Left cardiac atrium (tissue), 4 donors: ENCODE measurements around the gene HCN2. TPM values are rescaled to one million over a fixed set of nuclear protein-coding genes. Genes with fewer than 3 reads are reported as not detected.
"Not testable (repeated sequence)": the region's sequence is repeated elsewhere in the genome, so short reads cannot be mapped to it uniquely, and the experiment has no call there.

Source experiments
- ATAC-seq, 2 donors: fragments of 200-7000 bp; cut with Tn5 transposase; one replicate each; pipeline ENCODE4 v1.9.1; 2020; ENCODE audit warnings: mild to moderate bottlenecking in 2 of 2, moderate library complexity in 2 of 2
- DNase-seq: peaks from one replicate; pipeline ENCODE4 v3.0.0-alpha.2; 2020
- intact Hi-C, 2 donors: fragments of 100-400 bp; cut with DNase I; formaldehyde crosslinking; loops; one replicate each; pipeline versions ENCODE4 v1.14.1 to v1.15.1; 2022 to 2023
- total RNA-seq, 2 donors: library from RNA; stranded (reverse); fragmentation: NEBNext Ultra II Directional; extraction: Animal tissue kit (Norgen Biotek cat#: 25700); gene quantifications; one replicate each; pipeline ENCODE4 v1.2.1, GENCODE V29; 2021
- donor health status: DM: no; HTN: yes; CAD: no.
- donor health status: DM: no; HTN: yes; CAD: no; lungs with severe emphysema.
- donor health status: DM: yes; HTN: yes; CAD: no.
- donor health status: Dilated cardiomyopathy.

The HCN2 gene
- total RNA-seq, 2 donors from 2014 or later: 4.3 to 10.0 TPM

GRCh38 chr19:582497-583197 lies 7.0 kb upstream of the HCN2 start:
- DNase-seq (no peak), ATAC-seq (no peak)
- intact Hi-C loops: loop anchor here in 1 of 2 donors (10.0 kb wide), 1 partner anchor 52 kb away; the partner anchor contains the start of genes FGF22 and POLRMT

DNA sequence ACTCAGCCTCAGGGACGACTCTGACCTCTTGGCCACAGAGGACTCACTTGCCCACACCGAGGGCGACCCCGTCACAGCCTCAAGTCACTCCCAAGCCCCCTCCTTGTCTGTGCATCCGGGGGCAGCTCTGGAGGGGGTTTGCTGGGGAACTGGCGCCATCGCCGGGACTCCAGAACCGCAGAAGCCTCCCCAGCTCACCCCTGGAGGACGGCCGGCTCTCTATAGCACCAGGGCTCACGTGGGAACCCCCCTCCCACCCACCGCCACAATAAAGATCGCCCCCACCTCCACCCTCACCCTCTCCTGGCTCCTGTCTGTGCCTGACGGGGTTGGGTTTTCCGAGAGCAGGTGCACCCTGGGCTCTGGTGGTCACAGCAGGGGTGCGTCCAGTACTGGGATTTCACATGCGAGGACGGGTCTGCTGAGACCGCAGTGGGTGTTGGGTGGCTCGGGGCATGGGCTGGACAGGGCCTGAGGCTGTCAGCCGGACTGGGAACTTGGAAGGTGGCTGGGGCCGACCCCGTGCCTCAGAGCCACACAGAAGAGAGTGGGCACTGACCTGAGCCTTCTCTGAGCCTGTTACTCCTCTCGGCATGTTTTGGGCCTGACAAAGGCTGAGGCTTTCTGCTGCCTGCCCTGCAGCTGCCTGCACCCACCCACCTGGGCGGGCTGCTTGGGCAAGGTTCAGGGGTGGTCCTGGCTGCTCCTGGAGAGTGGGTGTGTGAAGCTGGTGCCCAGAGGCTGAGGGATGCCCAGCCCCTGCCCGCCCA lies 6.3 kb upstream of the HCN2 start:
- DNase-seq: no peak
- intact Hi-C loops: loop anchor here in 1 of 2 donors (10.0 kb wide), 1 partner anchor 51 kb away; the partner anchor contains the start of genes FGF22 and POLRMT
- ATAC-seq: no peak

- no peak for ATAC-seq
- intact Hi-C loops: loop anchor here in 1 of 2 donors (10.0 kb wide), 1 partner anchor 51 kb away; the partner anchor contains the start of genes FGF22 and POLRMT
- no peak for DNase-seq
Observed at GRCh38 chr19:583968-584239, 5.8 kb upstream of the HCN2 start.

DNA sequence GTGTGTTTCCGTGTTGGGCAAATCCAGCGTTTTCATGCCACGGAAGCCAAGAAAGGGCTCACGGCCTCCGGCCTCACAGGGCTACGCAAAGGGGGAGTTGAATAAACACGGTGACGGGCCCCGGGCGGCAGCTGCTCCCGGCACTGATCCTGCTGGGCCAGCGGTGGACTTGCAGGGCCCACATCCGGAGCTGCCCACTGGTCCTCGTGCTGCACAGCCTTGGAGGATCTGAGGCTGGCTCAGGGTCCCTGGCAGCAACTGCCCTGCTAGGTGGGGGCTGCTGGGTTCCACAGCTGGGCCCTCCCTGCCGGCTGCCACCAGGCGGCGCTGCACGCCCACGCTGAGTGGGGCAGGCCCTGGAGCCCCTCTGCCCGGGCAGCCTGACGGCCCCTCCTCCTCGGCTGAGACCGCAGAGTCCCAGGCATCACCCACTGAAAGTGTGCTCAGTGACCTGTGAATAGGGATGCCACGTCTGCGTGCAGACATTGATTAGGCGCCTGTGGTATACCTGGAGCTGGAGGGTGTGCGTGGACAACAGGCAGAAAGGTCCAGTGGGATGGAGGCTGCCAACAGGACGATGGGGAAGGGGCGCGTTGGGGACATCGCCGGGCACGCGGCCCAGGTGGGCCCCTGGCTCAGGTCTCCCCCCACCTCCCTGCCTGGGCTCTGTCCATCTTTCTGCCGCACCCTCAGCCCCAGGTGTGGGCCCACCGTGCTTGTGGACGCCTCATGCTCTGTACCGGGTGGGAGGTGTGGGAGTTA lies 5.3 kb upstream of the HCN2 start:
- peak; percentile 59 to 64 for ATAC-seq
- intact Hi-C loops: loop anchor here in 1 of 2 donors (10.0 kb wide), 1 partner anchor 50 kb away; the partner anchor contains the start of genes FGF22 and POLRMT
- DNase-seq: no peak

- not testable (repeated sequence) for DNase-seq, ATAC-seq
- intact Hi-C loops: loop anchor here in 1 of 2 donors (10.0 kb wide), 1 partner anchor 50 kb away; the partner anchor contains the start of genes FGF22 and POLRMT
Observed at GRCh38 chr19:585146-585545, 4.5 kb upstream of the HCN2 start.

GRCh38 chr19:585551-586110 lies 4.0 kb upstream of the HCN2 start:
- DNase-seq (no peak), ATAC-seq (peak in 1 of 2 donors; percentile 11)
- intact Hi-C loops: loop anchor here in 1 of 2 donors (10.0 kb wide), 1 partner anchor 49 kb away; the partner anchor contains the start of genes FGF22 and POLRMT

GRCh38 chr19:588093-588740 lies 1.5 kb upstream of the HCN2 start:
- intact Hi-C loops: loop anchor here in 1 of 2 donors (10.0 kb wide), 1 partner anchor 47 kb away; the partner anchor contains the start of genes FGF22 and POLRMT
- peak; percentile 45 to 46 for ATAC-seq
- peak; percentile 82 for DNase-seq

DNA sequence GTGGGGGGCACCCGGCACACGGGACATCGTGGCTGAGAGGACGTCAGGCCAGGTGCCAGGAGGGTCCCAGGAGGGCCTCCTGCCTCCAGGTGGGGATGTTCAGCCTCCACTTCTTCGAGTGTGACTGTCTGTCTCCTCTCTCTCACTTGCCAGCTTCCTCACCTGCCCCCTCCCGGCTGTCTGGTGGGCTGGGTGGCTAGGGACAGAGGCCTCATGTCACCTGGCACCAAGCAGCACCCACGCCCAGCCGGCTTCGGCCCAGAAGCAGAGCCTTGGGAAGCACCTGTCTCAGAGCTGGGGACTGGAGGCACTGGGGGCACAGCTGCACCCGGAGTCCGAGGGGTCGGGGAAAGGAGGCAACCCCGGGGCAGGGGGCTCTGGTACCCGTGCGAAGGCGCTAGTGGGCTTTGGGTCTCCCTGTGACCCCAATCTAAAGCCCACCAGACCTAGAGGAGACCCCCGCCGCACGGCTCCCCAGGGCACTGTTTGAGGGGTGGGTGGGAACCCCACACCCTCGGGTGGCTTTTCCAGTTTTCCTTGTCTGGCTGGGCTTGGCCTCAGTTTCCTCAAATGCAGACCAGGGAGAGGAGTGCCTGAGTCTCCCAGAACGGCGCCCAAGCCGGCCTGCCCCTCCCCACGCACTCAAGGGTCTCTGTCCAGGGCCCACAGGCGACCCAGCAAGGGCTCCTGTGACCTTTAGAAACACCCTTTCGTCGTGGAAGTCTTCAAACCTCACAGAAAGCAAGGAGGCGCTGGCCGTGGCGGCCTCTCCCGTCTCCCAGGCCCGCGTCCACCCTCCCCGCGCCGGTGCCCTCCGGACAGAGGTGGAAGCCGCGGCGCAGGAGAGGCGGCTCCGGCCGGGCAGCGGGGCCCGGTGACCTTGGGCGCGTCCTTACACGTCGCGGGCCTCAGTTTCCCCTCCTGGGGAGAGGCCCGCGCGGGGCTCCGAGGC lies 664 bp upstream of the HCN2 start:
- DNase-seq: no peak
- ATAC-seq: no peak
- intact Hi-C loops: loop anchor here in 1 of 2 donors (10.0 kb wide), 1 partner anchor 46 kb away; the partner anchor contains the start of genes FGF22 and POLRMT

- no peak for DNase-seq
- ATAC-seq: no peak
- intact Hi-C loops: no loop called here
Observed at GRCh38 chr19:590396-590745, 690 bp downstream of the HCN2 start.

- intact Hi-C loops: no loop called here
- no peak for DNase-seq
- no peak for ATAC-seq
Observed at GRCh38 chr19:590750-591098, 1.0 kb downstream of the HCN2 start.

GRCh38 chr19:591099-591958 lies 1.6 kb downstream of the HCN2 start:
- ATAC-seq: peak; percentile 25 to 35
- intact Hi-C loops: no loop called here
- no peak for DNase-seq

GRCh38 chr19:592101-592500 lies 2.4 kb downstream of the HCN2 start:
- intact Hi-C loops: no loop called here
- no peak for DNase-seq
- ATAC-seq: no peak

- no peak for ATAC-seq
- DNase-seq: no peak
- intact Hi-C loops: no loop called here
Observed at GRCh38 chr19:593055-593454, 3.4 kb downstream of the HCN2 start.

- no peak for ATAC-seq
- intact Hi-C loops: no loop called here
- no peak for DNase-seq
Observed at GRCh38 chr19:593505-593904, 3.8 kb downstream of the HCN2 start.

DNA sequence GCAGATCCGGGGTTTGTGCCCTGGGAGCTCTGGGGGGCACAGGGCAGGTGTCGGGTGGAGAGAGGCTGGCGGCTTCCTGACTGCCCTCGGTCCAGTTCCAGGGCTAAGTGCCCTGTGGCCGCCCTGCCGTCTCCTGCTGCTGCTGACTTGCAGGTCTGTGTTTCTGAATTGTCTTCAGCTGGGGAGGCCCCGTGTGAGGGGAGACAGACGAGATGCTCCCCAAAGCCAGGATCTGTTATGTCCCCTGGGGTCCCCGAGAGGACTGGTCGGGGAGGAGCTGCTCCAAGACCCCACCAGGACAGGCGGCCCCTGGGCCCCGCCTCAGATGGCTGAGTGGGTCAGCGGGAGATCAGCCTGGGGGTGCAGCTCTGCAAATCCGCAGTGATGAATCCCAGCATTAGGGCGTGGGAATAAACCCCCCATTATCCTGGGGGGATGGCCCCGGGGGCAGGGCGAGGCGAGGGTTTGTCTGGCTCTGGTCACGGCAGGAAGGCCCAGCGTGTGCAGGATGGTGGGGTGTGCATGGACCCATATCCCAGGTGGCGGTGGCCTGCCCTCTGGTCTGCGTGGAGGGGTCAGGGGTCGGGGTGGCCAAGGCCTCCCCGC lies 4.7 kb downstream of the HCN2 start:
- ATAC-seq (no peak), DNase-seq (no peak)
- intact Hi-C loops: no loop called here
